ENCODE measurements around the gene ANKRD34A. TPM values are rescaled to one million over a fixed set of nuclear protein-coding genes. Genes with fewer than 3 reads are reported as not detected.

Gene ANKRD34A
- total and polyA plus RNA-seq, 2 of the 13 experiments (the other 11 are each of a cell fraction or from before 2014, with no cell fraction given): 0.05 to 0.07 TPM

GRCh38 chr1:145964328-145965118 lies at the start of gene ANKRD34A, which contains the start of gene POLR3GL (continued):
- TF ChIP-seq RARG (CRISPR knock-in tag; IDR thresholded peaks at IDR 0.05; ENCODE audit: low read depth) (no peak), GZF1 (CRISPR knock-in tag; IDR thresholded peaks at IDR 0.05) (no peak), ZSCAN31 (CRISPR knock-in tag; IDR thresholded peaks at IDR 0.05; ENCODE audit: low read depth) (0 out of 2 replicates have a peak, but pooled peaks have one; percentile 50), ZNF484 (CRISPR knock-in tag; IDR thresholded peaks at IDR 0.05; ENCODE audit: borderline replicate concordance, low read depth) (no peak), CERS6 (CRISPR knock-in tag; IDR thresholded peaks at IDR 0.05) (no peak), ZNF773 (CRISPR knock-in tag; IDR thresholded peaks at IDR 0.05; ENCODE audit: borderline replicate concordance) (no peak), KDM6A (CRISPR knock-in tag; IDR thresholded peaks at IDR 0.05; ENCODE audit: low read depth) (no peak), TFDP2 (CRISPR knock-in tag; IDR thresholded peaks at IDR 0.05) (peak; percentile 59), STAG1 (CRISPR knock-in tag; IDR thresholded peaks at IDR 0.05) (no peak), BRD4 (CRISPR knock-in tag; IDR thresholded peaks at IDR 0.05) (no peak), ZNF709 (CRISPR knock-in tag; IDR thresholded peaks at IDR 0.05) (no peak), ZNF10 (CRISPR knock-in tag; IDR thresholded peaks at IDR 0.05; ENCODE audit: borderline replicate concordance, low read depth) (no peak), PHF20 (CRISPR knock-in tag; IDR thresholded peaks at IDR 0.05) (peak; percentile 75), SRY (CRISPR knock-in tag; IDR thresholded peaks at IDR 0.05) (no peak)
- TF ChIP-seq, protein P1, sequence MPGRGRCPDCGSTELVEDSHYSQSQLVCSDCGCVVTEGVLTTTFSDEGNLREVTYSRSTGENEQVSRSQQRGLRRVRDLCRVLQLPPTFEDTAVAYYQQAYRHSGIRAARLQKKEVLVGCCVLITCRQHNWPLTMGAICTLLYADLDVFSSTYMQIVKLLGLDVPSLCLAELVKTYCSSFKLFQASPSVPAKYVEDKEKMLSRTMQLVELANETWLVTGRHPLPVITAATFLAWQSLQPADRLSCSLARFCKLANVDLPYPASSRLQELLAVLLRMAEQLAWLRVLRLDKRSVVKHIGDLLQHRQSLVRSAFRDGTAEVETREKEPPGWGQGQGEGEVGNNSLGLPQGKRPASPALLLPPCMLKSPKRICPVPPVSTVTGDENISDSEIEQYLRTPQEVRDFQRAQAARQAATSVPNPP (CRISPR knock-in tag; IDR thresholded peaks at IDR 0.05): no peak
- TF ChIP-seq, protein P2, sequence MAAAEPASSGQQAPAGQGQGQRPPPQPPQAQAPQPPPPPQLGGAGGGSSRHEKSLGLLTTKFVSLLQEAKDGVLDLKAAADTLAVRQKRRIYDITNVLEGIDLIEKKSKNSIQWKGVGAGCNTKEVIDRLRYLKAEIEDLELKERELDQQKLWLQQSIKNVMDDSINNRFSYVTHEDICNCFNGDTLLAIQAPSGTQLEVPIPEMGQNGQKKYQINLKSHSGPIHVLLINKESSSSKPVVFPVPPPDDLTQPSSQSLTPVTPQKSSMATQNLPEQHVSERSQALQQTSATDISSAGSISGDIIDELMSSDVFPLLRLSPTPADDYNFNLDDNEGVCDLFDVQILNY (CRISPR knock-in tag; conservative IDR thresholded peaks at IDR 0.05): no peak
- TF ChIP-seq, protein P3, sequence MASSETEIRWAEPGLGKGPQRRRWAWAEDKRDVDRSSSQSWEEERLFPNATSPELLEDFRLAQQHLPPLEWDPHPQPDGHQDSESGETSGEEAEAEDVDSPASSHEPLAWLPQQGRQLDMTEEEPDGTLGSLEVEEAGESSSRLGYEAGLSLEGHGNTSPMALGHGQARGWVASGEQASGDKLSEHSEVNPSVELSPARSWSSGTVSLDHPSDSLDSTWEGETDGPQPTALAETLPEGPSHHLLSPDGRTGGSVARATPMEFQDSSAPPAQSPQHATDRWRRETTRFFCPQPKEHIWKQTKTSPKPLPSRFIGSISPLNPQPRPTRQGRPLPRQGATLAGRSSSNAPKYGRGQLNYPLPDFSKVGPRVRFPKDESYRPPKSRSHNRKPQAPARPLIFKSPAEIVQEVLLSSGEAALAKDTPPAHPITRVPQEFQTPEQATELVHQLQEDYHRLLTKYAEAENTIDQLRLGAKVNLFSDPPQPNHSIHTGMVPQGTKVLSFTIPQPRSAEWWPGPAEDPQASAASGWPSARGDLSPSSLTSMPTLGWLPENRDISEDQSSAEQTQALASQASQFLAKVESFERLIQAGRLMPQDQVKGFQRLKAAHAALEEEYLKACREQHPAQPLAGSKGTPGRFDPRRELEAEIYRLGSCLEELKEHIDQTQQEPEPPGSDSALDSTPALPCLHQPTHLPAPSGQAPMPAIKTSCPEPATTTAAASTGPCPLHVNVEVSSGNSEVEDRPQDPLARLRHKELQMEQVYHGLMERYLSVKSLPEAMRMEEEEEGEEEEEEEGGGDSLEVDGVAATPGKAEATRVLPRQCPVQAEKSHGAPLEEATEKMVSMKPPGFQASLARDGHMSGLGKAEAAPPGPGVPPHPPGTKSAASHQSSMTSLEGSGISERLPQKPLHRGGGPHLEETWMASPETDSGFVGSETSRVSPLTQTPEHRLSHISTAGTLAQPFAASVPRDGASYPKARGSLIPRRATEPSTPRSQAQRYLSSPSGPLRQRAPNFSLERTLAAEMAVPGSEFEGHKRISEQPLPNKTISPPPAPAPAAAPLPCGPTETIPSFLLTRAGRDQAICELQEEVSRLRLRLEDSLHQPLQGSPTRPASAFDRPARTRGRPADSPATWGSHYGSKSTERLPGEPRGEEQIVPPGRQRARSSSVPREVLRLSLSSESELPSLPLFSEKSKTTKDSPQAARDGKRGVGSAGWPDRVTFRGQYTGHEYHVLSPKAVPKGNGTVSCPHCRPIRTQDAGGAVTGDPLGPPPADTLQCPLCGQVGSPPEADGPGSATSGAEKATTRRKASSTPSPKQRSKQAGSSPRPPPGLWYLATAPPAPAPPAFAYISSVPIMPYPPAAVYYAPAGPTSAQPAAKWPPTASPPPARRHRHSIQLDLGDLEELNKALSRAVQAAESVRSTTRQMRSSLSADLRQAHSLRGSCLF (CRISPR knock-in tag; IDR thresholded peaks at IDR 0.05; ENCODE audit: borderline replicate concordance): no peak
- TF ChIP-seq, protein P4, sequence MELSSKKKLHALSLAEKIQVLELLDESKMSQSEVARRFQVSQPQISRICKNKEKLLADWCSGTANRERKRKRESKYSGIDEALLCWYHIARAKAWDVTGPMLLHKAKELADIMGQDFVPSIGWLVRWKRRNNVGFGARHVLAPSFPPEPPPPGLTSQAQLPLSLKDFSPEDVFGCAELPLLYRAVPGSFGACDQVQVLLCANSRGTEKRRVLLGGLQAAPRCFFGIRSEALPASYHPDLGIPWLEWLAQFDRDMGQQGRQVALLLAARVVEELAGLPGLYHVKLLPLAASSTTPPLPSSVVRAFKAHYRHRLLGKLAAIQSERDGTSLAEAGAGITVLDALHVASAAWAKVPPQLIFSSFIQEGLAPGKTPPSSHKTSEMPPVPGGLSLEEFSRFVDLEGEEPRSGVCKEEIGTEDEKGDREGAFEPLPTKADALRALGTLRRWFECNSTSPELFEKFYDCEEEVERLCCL (CRISPR knock-in tag; IDR thresholded peaks at IDR 0.05; ENCODE audit: borderline replicate concordance): no peak
